GM21515 (cell line): ENCODE data around the gene HFE.

Experiments
- ATAC-seq: cut with Tn5 transposase; IDR thresholded peaks from one replicate; pipeline ENCODE4 v1.9.1; 2021; ENCODE audit not compliant: unreplicated experiment

Gene HFE

GRCh38 chr6:26130581-26131249, 43.5 kb downstream of the HFE start:
- no peak for ATAC-seq

- ATAC-seq = no peak
Observed at GRCh38 chr6:26131618-26132017, 44.4 kb downstream of the HFE start.

GRCh38 chr6:26133730-26134129, 46.5 kb downstream of the HFE start:
- ATAC-seq = no peak

- no peak for ATAC-seq
Observed at GRCh38 chr6:26136321-26136720, 49.1 kb downstream of the HFE start.

GRCh38 chr6:26140254-26140966, 53.2 kb downstream of the HFE start:
- ATAC-seq = no peak

GRCh38 chr6:26140967-26141294, 53.7 kb downstream of the HFE start:
- no peak for ATAC-seq

GRCh38 chr6:26141378-26141904, 54.2 kb downstream of the HFE start:
- no peak for ATAC-seq

- ATAC-seq = no peak
Observed at GRCh38 chr6:26142026-26142425, 54.8 kb downstream of the HFE start.
